Neutrophil (primary cell): ENCODE measurements around the gene VAMP5.

Source experiments
- H3K27ac ChIP-seq: fragments of 200-600 bp; sonication (generic); 2 replicates; pipeline ENCODE4 v1.5.1; 2016; ENCODE audit warnings: mild to moderate bottlenecking, moderate library complexity
- H3K27me3 ChIP-seq: fragments of 200-600 bp; sonication (generic); 2 replicates; pipeline ENCODE4 v1.6.0; 2016; ENCODE audit warnings: mild to moderate bottlenecking
- H3K36me3 ChIP-seq: fragments of 200-600 bp; sonication (generic); 2 replicates; pipeline ENCODE4 v1.5.1; 2017
- H3K4me1 ChIP-seq, 2 experiments: fragments of 200-600 bp in 1 of 2; sonication (generic) in 1 of 2; 1 replicate in 1 of 2; 2 replicates in 1 of 2; pipeline versions ENCODE4 v1.5.1 to v1.6.1; 2013 to 2016; ENCODE audit warnings: low read depth in 1 of 2, low read length in 1 of 2, mild to moderate bottlenecking in 1 of 2, moderate library complexity in 1 of 2; ENCODE audit not compliant: control insufficient read depth in 1 of 2, insufficient read depth in 1 of 2
- H3K4me3 ChIP-seq, 2 experiments: fragments of 200-600 bp in 1 of 2; sonication (generic) in 1 of 2; 1 replicate in 1 of 2; 2 replicates in 1 of 2; pipeline ENCODE4 v1.5.1; 2013 to 2016; ENCODE audit warnings: low read depth in 1 of 2, low read length in 1 of 2, mild to moderate bottlenecking in 1 of 2, moderate library complexity in 1 of 2
- H3K9me3 ChIP-seq: fragments of 200-600 bp; sonication (generic); 2 replicates; pipeline ENCODE4 v1.5.1; 2016
- TF ChIP-seq, protein P1 (sequence below): fragments of 200-600 bp; sonication (generic); IDR thresholded peaks from 2 replicates; pipeline ENCODE4 v1.5.1; 2016; ENCODE audit warnings: antibody characterized with exemption

VAMP5 gene

DNA sequence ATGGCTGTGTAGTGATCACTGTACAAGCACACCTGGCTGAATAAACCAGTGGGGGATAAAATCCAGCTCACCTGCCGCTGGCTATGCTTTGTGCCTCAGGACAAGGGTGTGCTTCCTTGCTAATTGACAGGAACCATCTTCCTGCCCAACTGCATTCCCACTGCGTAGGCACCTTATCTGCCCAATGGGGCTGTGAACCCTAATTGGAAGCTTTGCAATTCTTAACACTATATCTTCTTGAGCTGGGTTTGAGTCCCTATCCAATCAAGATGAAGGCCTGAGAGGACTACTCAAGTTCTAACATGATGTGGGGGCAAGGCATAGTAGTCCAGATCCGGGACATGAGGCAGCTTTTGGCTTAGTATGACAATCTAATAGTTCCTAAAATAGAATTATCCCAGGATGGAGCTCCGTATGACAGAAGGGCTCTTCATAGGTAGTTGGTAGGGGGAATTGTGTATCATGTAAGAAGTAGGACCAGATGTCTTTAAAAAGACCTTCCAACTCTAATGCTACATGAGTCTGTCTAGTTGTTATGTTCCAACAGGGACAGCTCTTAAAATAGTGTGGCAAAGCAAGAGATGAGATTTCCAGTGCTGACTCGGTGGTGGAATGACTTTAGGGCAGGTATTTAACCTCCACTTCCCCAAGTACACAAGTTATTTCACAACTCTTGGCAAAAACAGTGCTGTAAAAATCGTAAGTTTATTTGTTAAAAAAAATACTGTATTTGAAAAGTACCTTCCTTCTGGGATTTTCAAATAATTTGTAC, 20.5 kb downstream of the VAMP5 start:
- Histone ChIP-seq H3K4me3 (no peak overlapping the region), H3K9me3 (no peaks in the 10 kb centered on the region)

DNA sequence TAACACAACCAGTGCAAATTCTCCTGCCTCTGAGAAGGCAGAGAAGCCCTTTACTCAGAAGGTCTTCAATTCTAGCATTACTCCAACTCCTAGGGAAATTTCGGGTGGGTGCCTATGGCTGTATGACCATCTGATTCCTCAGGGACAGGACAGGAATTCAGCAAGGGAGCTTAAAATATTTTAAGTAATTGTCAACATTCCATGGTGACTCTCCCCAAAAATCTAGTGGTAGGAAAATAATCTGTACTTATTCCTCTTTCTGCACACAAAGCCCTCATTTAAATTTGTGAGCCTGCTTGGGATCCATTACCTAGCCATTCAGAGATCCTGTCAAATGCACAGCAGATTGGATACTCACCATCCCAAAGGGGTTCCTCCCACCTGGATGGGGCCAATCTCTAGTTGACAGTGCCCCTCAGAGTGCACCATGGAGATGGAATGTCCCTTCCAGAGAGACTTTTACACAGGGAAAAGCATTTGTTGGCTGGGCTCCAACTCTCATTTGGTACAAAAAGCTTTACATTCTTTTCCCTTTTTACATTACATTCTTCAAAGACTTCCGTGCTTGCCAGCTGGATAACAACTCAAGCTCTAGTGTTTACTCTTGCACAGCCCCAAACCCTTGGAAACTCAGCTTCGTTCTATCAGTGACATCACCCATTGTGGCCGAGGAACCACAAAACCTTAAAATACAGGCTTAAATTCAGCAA, 21.3 kb downstream of the VAMP5 start:
- H3K27me3 ChIP-seq, result peaks cover 14% of the 10 kb centered on the region
- no peaks in the 10 kb centered on the region for H3K9me3 ChIP-seq
- TF ChIP-seq, protein P1, sequence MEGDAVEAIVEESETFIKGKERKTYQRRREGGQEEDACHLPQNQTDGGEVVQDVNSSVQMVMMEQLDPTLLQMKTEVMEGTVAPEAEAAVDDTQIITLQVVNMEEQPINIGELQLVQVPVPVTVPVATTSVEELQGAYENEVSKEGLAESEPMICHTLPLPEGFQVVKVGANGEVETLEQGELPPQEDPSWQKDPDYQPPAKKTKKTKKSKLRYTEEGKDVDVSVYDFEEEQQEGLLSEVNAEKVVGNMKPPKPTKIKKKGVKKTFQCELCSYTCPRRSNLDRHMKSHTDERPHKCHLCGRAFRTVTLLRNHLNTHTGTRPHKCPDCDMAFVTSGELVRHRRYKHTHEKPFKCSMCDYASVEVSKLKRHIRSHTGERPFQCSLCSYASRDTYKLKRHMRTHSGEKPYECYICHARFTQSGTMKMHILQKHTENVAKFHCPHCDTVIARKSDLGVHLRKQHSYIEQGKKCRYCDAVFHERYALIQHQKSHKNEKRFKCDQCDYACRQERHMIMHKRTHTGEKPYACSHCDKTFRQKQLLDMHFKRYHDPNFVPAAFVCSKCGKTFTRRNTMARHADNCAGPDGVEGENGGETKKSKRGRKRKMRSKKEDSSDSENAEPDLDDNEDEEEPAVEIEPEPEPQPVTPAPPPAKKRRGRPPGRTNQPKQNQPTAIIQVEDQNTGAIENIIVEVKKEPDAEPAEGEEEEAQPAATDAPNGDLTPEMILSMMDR, result no peak
- peaks cover 38% of the 10 kb centered on the region for H3K36me3 ChIP-seq
- peaks cover 74 to 80% of the 10 kb centered on the region in 2 experiments for H3K4me1 ChIP-seq
- H3K4me3 ChIP-seq, result no peak overlapping the region
- H3K27ac ChIP-seq, result peak overlapping the region; percentile 33

More for the DNA sequence above, 20.5 kb downstream of the VAMP5 start:
- TF ChIP-seq, protein P1, result no peak
- Histone ChIP-seq H3K4me1 (peaks cover 66 to 72% of the 10 kb centered on the region in 2 experiments), H3K27me3 (peaks cover 14% of the 10 kb centered on the region), H3K27ac (peak overlapping the region; percentile 33), H3K36me3 (peaks cover 40% of the 10 kb centered on the region)

GRCh38 chr2:85606116-85606455, 21.9 kb downstream of the VAMP5 start:
- H3K27ac ChIP-seq, result no peak overlapping the region
- H3K27me3 ChIP-seq, result peaks cover 14% of the 10 kb centered on the region
- H3K4me1 ChIP-seq, result peaks cover 78 to 83% of the 10 kb centered on the region in 2 experiments
- H3K36me3 ChIP-seq, result peaks cover 38% of the 10 kb centered on the region
- H3K4me3 ChIP-seq, result no peak overlapping the region
- H3K9me3 ChIP-seq, result no peaks in the 10 kb centered on the region
- TF ChIP-seq, protein P1, result no peak

DNA sequence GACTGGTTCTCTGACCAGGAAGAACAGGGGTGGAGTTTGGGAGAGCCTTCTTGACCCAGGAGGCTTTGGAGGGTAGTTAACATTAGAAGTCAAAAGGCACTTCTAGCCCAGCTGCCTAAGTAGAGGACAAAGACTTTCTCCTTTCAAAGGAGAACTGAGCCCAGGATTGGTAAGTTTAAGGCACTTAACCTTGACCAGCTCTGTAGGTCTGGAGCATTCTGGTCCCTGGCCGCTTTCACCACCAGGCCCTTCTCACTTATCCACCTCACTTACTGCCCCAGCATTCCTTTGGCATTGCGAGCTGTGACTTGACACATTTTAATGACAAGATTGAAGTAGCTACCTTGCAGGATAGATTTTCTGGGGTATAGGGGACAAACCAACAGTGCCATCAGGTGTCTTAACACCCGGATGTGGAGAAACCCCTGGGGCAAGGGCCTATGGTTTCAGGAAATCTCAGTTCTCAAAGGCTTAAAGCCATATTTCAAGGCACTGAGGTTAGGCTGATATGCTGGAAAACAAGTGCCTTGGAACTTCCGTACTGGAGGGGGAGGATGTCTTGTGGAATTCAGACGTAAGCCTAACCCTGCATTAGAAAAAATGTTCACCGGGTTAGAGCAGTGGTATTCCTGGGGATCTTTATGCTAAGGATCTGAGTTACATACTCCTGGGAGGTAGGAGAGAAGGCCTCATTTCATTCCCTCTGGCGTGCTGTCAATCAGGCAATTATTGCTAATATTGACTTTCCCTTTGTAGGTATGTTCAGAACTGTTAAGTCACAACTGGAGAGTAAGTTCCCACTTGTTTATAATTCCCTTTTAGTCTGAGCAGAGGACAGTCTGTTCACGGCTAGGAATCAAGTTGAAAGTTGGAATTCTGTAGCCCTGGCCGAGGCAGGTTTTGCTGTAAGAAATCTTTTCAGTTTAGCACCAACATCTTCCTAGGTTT, 23.3 kb downstream of the VAMP5 start:
- peaks cover 38% of the 10 kb centered on the region for H3K36me3 ChIP-seq
- H3K4me1 ChIP-seq, result peaks cover 78 to 85% of the 10 kb centered on the region in 2 experiments
- H3K27me3 ChIP-seq, result peaks cover 8% of the 10 kb centered on the region
- H3K27ac ChIP-seq, result peak overlapping the region; percentile 48
- no peak overlapping the region for H3K4me3 ChIP-seq
- TF ChIP-seq, protein P1, result no peak
- H3K9me3 ChIP-seq, result no peaks in the 10 kb centered on the region

GRCh38 chr2:85611217-85611704, 27.0 kb downstream of the VAMP5 start:
- Histone ChIP-seq H3K4me1 (peaks cover 61 to 65% of the 10 kb centered on the region in 2 experiments), H3K4me3 (peak overlapping the region; percentile 91 to 96), H3K9me3 (no peaks in the 10 kb centered on the region), H3K27ac (peak overlapping the region; percentile 92), H3K36me3 (peaks cover 28% of the 10 kb centered on the region), H3K27me3 (no peaks in the 10 kb centered on the region)
- TF ChIP-seq, protein P1, result no peak
